GM06990 (cell line): ENCODE measurements around the gene LRFN5.
"Not testable (repeated sequence)": the region's sequence is repeated elsewhere in the genome, so short reads cannot be mapped to it uniquely, and the experiment has no call there.

Experiments
- DNase-seq: peaks from one replicate; pipeline ENCODE4 v3.0.0-alpha.2; 2011; ENCODE audit not compliant: insufficient read length; ENCODE audit errors: extremely low read depth
- H3K27me3 ChIP-seq: replicated peaks from 2 replicates; pipeline ENCODE4 v1.6.0; 2011; ENCODE audit warnings: low read length; ENCODE audit not compliant: control insufficient read depth, insufficient read depth
- H3K36me3 ChIP-seq: 2 replicates; pipeline ENCODE4 v1.5.1; 2011; ENCODE audit warnings: low read length; ENCODE audit not compliant: control insufficient read depth, insufficient read depth
- H3K4me3 ChIP-seq: replicated peaks from 2 replicates; pipeline ENCODE4 v1.5.1; 2011; ENCODE audit warnings: low read depth, mild to moderate bottlenecking, control low read depth, low read length
- TF ChIP-seq, protein P1 (sequence below): IDR thresholded peaks from 2 replicates; pipeline ENCODE4 v1.5.1; 2011; ENCODE audit warnings: low read length, control low read depth, mild to moderate bottlenecking, inconsistent platforms; ENCODE audit not compliant: insufficient read depth, poor library complexity, severe bottlenecking

LRFN5 gene

DNA sequence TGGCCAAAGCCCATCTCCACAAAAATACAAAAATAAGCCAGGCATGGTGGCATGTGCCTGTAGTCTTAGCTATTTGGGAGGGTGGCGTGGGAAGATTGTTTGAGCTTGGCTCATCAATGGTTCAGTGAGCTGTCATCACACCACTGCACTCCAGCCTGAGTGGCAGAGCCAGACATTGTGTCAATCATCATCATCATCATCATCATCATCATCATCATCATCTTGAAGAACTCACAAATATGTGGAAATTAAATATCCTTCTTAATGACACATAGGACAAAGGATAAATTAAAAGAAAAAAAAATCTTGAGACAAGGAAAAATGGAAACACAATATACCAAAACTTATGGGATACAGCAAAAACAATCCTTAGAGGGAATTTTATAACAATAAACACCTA, 132.5 kb downstream of the LRFN5 start:
- Histone ChIP-seq H3K4me3 (no peak overlapping the region), H3K27me3 (no peaks in the 10 kb centered on the region), H3K36me3 (no peaks in the 10 kb centered on the region)
- no peak for DNase-seq
- TF ChIP-seq, protein P1, sequence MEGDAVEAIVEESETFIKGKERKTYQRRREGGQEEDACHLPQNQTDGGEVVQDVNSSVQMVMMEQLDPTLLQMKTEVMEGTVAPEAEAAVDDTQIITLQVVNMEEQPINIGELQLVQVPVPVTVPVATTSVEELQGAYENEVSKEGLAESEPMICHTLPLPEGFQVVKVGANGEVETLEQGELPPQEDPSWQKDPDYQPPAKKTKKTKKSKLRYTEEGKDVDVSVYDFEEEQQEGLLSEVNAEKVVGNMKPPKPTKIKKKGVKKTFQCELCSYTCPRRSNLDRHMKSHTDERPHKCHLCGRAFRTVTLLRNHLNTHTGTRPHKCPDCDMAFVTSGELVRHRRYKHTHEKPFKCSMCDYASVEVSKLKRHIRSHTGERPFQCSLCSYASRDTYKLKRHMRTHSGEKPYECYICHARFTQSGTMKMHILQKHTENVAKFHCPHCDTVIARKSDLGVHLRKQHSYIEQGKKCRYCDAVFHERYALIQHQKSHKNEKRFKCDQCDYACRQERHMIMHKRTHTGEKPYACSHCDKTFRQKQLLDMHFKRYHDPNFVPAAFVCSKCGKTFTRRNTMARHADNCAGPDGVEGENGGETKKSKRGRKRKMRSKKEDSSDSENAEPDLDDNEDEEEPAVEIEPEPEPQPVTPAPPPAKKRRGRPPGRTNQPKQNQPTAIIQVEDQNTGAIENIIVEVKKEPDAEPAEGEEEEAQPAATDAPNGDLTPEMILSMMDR = no peak

DNA sequence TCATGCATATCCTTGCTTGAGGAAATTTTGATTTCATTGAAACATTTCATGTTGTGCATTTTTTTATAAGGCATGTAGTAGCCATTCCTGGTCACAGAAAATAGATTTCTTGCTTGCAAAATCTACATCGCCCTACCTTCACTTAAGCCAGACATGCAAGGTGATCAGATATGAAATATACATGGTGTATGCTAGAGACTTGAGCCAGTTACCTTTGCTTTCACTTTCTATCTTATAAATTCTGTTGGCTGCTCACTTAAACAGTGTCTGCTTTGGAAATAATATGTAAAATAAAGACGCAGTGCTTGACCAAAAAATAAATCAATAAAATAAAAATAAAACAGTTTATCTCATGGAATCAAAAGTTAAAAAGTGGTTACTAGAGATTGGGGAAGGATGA, 136.5 kb downstream of the LRFN5 start:
- Histone ChIP-seq H3K27me3 (no peaks in the 10 kb centered on the region), H3K4me3 (no peak overlapping the region), H3K36me3 (no peaks in the 10 kb centered on the region)
- no peak for DNase-seq
- TF ChIP-seq, protein P1 = no peak

DNA sequence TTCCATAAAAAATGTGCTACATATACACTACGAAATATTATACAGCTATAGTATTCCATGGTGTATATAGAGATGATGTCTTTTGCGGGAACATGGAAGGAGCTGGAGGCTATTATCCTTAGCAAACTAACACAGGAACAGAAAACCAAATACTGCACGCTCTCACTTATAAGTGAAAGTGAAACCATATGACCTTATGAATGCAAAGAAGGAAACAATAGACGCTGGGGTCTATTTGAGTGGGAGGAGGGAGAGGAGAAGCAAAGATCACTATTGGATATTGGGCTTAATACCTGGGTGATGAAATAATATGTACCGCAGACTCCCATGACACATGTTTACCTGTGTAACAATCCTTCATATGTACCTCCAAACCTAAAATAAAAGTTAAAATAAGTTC, 142.8 kb downstream of the LRFN5 start:
- no peaks in the 10 kb centered on the region for H3K27me3 ChIP-seq
- no peak overlapping the region for H3K4me3 ChIP-seq
- TF ChIP-seq, protein P1 = no peak

DNA sequence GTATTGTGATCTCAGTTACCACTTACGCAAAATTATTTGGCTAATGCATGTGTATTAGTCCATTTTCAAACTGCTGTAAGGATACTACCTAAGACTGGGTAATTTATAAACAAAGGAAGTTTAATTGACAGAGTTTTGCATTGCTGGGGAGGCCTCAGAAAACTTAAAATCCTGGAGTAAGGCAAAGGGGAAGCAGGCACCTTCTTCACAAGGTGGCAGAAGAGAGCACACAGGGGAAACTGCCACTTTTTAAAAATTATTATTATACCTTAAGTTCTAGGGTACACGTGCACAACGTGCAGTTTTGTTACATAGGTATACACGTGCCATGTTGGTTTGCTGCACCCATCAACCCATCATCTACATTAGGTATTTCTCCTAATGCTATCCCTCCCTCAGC, 143.9 kb downstream of the LRFN5 start:
- not testable (repeated sequence) for DNase-seq, H3K27me3 ChIP-seq, H3K36me3 ChIP-seq, H3K4me3 ChIP-seq

More for the DNA sequence above, 142.8 kb downstream of the LRFN5 start:
- no peak for DNase-seq
- H3K36me3 ChIP-seq = no peaks in the 10 kb centered on the region

DNA sequence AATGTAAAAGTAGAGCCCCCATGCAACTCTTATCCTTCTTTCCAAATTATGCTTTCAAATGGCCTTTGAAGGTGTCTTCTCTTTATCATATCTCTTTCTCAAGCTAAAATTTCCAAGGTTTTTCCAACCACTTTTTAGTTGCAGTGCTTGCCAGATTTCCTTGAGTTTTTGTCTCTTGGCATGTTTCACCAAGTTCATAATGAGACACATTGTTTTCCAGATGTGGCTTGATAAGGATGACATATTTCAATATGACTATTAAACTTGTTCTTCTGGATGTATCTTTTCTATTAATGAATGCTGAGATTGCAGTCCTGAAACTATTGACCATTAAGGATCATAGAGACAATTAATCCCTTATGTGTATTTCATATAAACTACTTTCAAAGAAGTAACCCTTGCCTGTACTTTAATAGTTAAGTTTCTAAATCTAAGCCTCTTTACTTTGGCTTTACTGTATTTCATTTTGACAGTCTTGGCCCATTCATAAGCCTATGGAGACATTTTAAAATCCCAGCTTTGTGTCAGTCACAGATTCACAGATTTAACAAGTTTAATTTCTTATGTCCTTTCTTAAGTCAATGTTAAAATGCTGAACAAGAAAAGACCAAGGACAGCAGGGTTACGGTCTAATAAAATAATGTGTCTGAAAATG, 151.5 kb downstream of the LRFN5 start:
- no peaks in the 10 kb centered on the region for H3K36me3 ChIP-seq
- H3K27me3 ChIP-seq = no peaks in the 10 kb centered on the region
- no peak for DNase-seq
- TF ChIP-seq, protein P1 = no peak
- no peak overlapping the region for H3K4me3 ChIP-seq

DNA sequence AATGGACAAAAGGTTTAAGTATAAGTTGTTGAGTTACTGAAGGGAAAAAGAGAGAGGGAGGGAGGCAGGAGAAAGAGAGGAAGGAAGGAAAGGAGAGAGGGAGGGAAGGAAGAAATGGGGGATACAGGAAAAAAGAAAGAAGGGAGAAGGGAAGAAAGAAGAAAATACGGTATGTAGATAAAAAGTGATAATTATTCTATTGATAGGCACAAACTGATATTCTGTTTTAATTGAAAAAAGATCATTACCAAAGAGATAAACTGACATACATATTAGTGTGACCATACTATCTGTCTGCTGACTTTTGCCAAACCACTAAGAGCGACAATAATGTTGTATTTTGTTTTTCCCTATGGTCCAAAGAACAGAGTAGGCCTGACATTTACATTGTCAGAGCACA, 154.5 kb downstream of the LRFN5 start:
- no peaks in the 10 kb centered on the region for H3K36me3 ChIP-seq
- DNase-seq = no peak
- H3K4me3 ChIP-seq = no peak overlapping the region
- H3K27me3 ChIP-seq = no peaks in the 10 kb centered on the region
- TF ChIP-seq, protein P1 = no peak
